HCT116 (cell line): ENCODE results near the gene MPI. TPM values are rescaled to one million over a fixed set of nuclear protein-coding genes. Genes with fewer than 3 reads are reported as not detected.

Source experiments
- ATAC-seq: fragments of 200-7000 bp; cut with Tn5 transposase; 2 replicates; pipeline ENCODE4 v1.9.1; 2020; ENCODE audit warnings: mild to moderate bottlenecking, moderate library complexity
- BruUV-seq: library from RNA; stranded (reverse); fragments of 400-500 nt; replicated peaks from 2 replicates; lab custom pipeline; 2021; lab: Mats Ljungman, UMichigan
- CTCF ChIA-PET: fragments of 300-600 bp; sonication (Branson Sonifier 250); formaldehyde crosslinking; loops from one replicate; lab custom pipeline; 2021; ENCODE audit warnings: antibody characterized with exemption; lab: Charles Lee
- POLR2A ChIA-PET: fragments of 300-600, 350-600 bp; sonication (Branson Sonifier 250); formaldehyde crosslinking; loops from one replicate; lab custom pipeline; 2021; ENCODE audit warnings: antibody characterized with exemption; lab: Charles Lee
- RAD21 ChIA-PET, 2 experiments: fragments of 300-600 bp; sonication (Branson Sonifier 250); formaldehyde crosslinking; loops; one replicate each; lab custom pipeline; 2023; ENCODE audit warnings: low total read pairs in 2 of 2; ENCODE audit not compliant: uncharacterized antibody in 2 of 2, unreplicated experiment in 2 of 2, low non-redundant PET in 1 of 2; lab: Charles Lee
- DNase-seq: peaks from one replicate; pipeline ENCODE4 v3.0.0-alpha.2; 2010; ENCODE audit warnings: low read depth, low spot score
- H2AFZ ChIP-seq: fragments of 200-600 bp; shearing (Covaris generic), sonication (generic); 2 replicates; pipeline ENCODE4 v1.6.1; 2017; ENCODE audit warnings: low read depth, mixed run types, mixed read lengths, antibody characterized with exemption, low read length; ENCODE audit not compliant: poor library complexity, severe bottlenecking
- H3K27ac ChIP-seq: 2 replicates; pipeline ENCODE4 v1.5.1; 2012; ENCODE audit warnings: low read depth, low read length
- H3K27me3 ChIP-seq: fragments of 200-600 bp; sonication (generic); 2 replicates; pipeline ENCODE4 v1.6.1; 2016; ENCODE audit warnings: mixed run types, low read length, mixed read lengths; ENCODE audit not compliant: insufficient read depth
- H3K36me3 ChIP-seq, 2 experiments: fragments of 200-500 bp in 1 of 2; fragments of 200-600 bp in 1 of 2; sonication (Bioruptor generic) in 1 of 2; sonication (generic) in 1 of 2; 2 replicates each; pipeline versions ENCODE4 v1.5.1 to v1.6.1; 2014 to 2016; ENCODE audit warnings: low read length in 2 of 2, inconsistent platforms in 1 of 2, mixed read lengths in 1 of 2, mixed run types in 1 of 2; ENCODE audit not compliant: insufficient read depth in 2 of 2, control insufficient read depth in 1 of 2
- H3K4me1 ChIP-seq, 2 experiments: fragments of 200-600 bp in 1 of 2; sonication (generic) in 1 of 2; 2 replicates each; pipeline versions ENCODE4 v1.5.1 to v1.6.1; 2012 to 2017; ENCODE audit warnings: low read length in 2 of 2, inconsistent platforms in 1 of 2, mild to moderate bottlenecking in 1 of 2, mixed read lengths in 1 of 2, mixed run types in 1 of 2, moderate library complexity in 1 of 2; ENCODE audit not compliant: insufficient read depth in 2 of 2, control insufficient read depth in 1 of 2
- H3K4me2 ChIP-seq: fragments of 200-600 bp; sonication (generic); 2 replicates; pipeline ENCODE4 v1.6.1; 2017; ENCODE audit warnings: mixed run types, low read length, mixed read lengths
- H3K4me3 ChIP-seq, 2 experiments: fragments of 200-600 bp in 1 of 2; sonication (generic) in 1 of 2; replicated peaks in 1 of 2; 2 replicates each; pipeline ENCODE4 v1.5.1; 2011 to 2016; ENCODE audit warnings: low read length in 2 of 2, control low read depth in 1 of 2, low read depth in 1 of 2, mild to moderate bottlenecking in 1 of 2, mixed read lengths in 1 of 2, mixed run types in 1 of 2
- H3K79me2 ChIP-seq: fragments of 200-600 bp; sonication (generic); 2 replicates; pipeline ENCODE4 v1.6.1; 2017; ENCODE audit warnings: mild to moderate bottlenecking, mixed run types, low read length, moderate library complexity, mixed read lengths; ENCODE audit not compliant: insufficient read depth
- H3K9ac ChIP-seq: fragments of 200-600 bp; sonication (generic); 2 replicates; pipeline ENCODE4 v1.6.1; 2016; ENCODE audit warnings: low read length, mixed read lengths
- H3K9me2 ChIP-seq: fragments of 200-600 bp; sonication (generic), shearing (Covaris generic); 2 replicates; pipeline ENCODE4 v1.6.1; 2017; ENCODE audit warnings: mixed run types, mild to moderate bottlenecking, moderate library complexity; ENCODE audit not compliant: insufficient read depth
- H3K9me3 ChIP-seq, 2 experiments: fragments of 200-500 bp in 1 of 2; fragments of 200-600 bp in 1 of 2; sonication (Bioruptor generic) in 1 of 2; sonication (generic) in 1 of 2; 2 replicates each; pipeline ENCODE4 v1.6.1; 2014 to 2017; ENCODE audit warnings: low read length in 2 of 2, mixed read lengths in 2 of 2, inconsistent platforms in 1 of 2, low read depth in 1 of 2, mild to moderate bottlenecking in 1 of 2, mixed run types in 1 of 2, moderate library complexity in 1 of 2; ENCODE audit not compliant: control insufficient read depth in 1 of 2, insufficient read depth in 1 of 2
- H4K20me1 ChIP-seq: fragments of 200-600 bp; sonication (generic), shearing (Covaris generic); 2 replicates; pipeline ENCODE4 v1.6.1; 2017; ENCODE audit warnings: mixed run types, mild to moderate bottlenecking, moderate library complexity; ENCODE audit not compliant: insufficient read depth
- CTCF ChIP-seq, 3 experiments: fragments of 200-600 bp in 1 of 3; sonication (generic) in 1 of 3; IDR thresholded peaks in 2 of 3; conservative IDR thresholded peaks in 1 of 3; 2 replicates each; pipeline ENCODE4 v1.5.1; 2012 to 2017; ENCODE audit warnings: low read depth in 2 of 3, low read length in 2 of 3, antibody characterized with exemption in 1 of 3, borderline replicate concordance in 1 of 3, control low read depth in 1 of 3, mild to moderate bottlenecking in 1 of 3, mixed read lengths in 1 of 3, mixed run types in 1 of 3, moderate library complexity in 1 of 3; ENCODE audit not compliant: insufficient read depth in 1 of 3
- MAX ChIP-seq: IDR thresholded peaks from 2 replicates; pipeline ENCODE4 v1.6.1; 2012
- SIN3A ChIP-seq: IDR thresholded peaks from 2 replicates; pipeline ENCODE4 v1.6.1; 2012; ENCODE audit warnings: low read depth
- YY1 ChIP-seq: IDR thresholded peaks from 2 replicates; pipeline ENCODE4 v1.6.1; 2011; ENCODE audit warnings: low read length, low read depth, moderate library complexity, mild to moderate bottlenecking; ENCODE audit not compliant: insufficient replicate concordance; ENCODE audit errors: extremely low read depth
- intact Hi-C: fragments of 100-400 bp; cut with micrococcal nuclease; formaldehyde crosslinking; loops from 2 replicates; pipeline ENCODE4 v1.10.0; 2022
- total RNA-seq: library from RNA; stranded (reverse); gene quantifications from one replicate; pipeline ENCODE4 v1.2.1, GENCODE V29; 2021; ENCODE audit not compliant: unreplicated experiment

Gene MPI
- total RNA-seq, 1 experiment from 2014 or later, result 49.7 TPM

DNA sequence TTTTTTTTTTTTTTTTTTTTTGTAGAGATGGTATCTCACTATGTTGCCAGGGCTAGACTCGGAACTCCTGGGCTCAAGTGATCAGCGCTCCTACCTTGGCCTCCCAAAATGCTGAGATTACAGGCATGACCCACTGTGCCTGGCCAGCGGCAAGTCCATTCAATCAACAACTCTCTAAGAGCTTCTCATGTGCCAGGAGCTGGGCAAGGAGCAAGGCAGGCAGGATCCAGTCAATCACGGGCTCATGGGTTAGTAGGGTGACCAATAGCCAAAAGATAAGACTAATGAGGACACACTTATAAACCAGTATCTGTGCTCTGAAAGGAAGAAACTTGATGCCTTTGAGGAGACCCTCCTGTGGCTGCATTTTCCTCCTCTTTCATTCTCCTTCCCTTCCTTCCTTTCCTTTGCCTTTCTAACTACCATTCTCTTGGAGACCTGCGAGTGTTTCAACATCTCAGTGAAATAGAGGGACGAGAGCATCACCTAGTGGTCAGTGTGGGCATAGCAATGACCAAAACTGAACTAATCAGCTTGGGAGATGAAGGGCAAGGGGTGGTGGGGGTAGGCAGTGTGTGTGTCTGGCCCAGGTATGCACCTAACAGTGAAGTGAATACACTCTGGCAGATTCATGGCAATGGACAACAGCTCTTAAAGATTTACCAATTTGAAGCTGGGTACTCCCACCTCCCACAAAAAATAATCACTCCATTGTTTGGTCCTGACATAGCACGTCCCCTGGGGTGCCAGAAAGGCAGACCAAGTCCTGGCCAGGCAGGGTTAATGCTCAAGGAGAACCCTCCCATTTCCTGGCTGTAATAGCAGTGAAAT is 60.5 kb downstream of the MPI start:
- RAD21 ChIA-PET, result interaction anchor here (0.6 to 2.3 kb wide), 7 partner anchors 38 to 182 kb away, joined by 3 to 14 read pairs (median 4); no protein-coding TSS in a partner anchor
- no peaks in the 10 kb centered on the region for H3K9me3 ChIP-seq
- DNase-seq, result peak; percentile 60
- H2AFZ ChIP-seq, result no peak overlapping the region
- POLR2A ChIA-PET, result interaction anchor here (0.5 to 1.1 kb wide), 3 partner anchors 10 to 185 kb away, joined by 3 read pairs; no protein-coding TSS in a partner anchor
- no peaks in the 10 kb centered on the region for H4K20me1 ChIP-seq
- no peaks in the 10 kb centered on the region; the same call in 1 of the 2 replicates for H3K79me2 ChIP-seq
- H3K4me2 ChIP-seq, result peak overlapping the region; percentile 23
- no peaks in the 10 kb centered on the region for H3K9me2 ChIP-seq
- no peak overlapping the region for H3K27ac ChIP-seq
- H3K4me1 ChIP-seq, result peaks cover 26 to 47% of the 10 kb centered on the region in 2 experiments
- TF ChIP-seq MAX, result no peak
- peak in 2 of 3 experiments; percentile 98 to 100; a peak in 4 of 6 replicates for TF ChIP-seq CTCF (IDR thresholded peaks at IDR 0.05 in 2 of 3, conservative IDR thresholded peaks at IDR 0.05 in 1 of 3; ENCODE audit: borderline replicate concordance in 1 of 3, insufficient read depth in 1 of 3, low read depth in 2 of 3, low read length in 2 of 3)
- no peak for TF ChIP-seq SIN3A
- TF ChIP-seq YY1, result peak; percentile 28
- peak overlapping the region; percentile 9; the same call in 1 of the 2 replicates for H3K9ac ChIP-seq
- intact Hi-C loops, result loop anchor here (1.0 to 5.0 kb wide), 3 partner anchors 37 to 315 kb away; no protein-coding TSS in a partner anchor
- CTCF ChIA-PET, result interaction anchor here (0.6 to 5.7 kb wide), 15 partner anchors 8 to 318 kb away, joined by 3 to 88 read pairs (median 4); partner anchors contain the start of genes C15orf39 and CSK
- BruUV-seq, result no TSS peak
- H3K4me3 ChIP-seq, result no peak overlapping the region
- peak; percentile 70 for ATAC-seq
- H3K36me3 ChIP-seq, result no peaks in the 10 kb centered on the region
- no peaks in the 10 kb centered on the region for H3K27me3 ChIP-seq
